Vagina (tissue), 2 donors: Measurements from ENCODE around the gene MYH9. TPM values are rescaled to one million over a fixed set of nuclear protein-coding genes. Genes with fewer than 3 reads are reported as not detected.
A peak's percentile ranks its signal among the peaks of the same experiment; 100 is the strongest.

ENCODE experiments used
- DNase-seq, 2 donors: peaks; one replicate each; pipeline ENCODE4 v3.0.0-alpha.2; 2017; ENCODE audit errors: extremely low spot score in 2 of 2
- H3K27ac ChIP-seq: fragments of 200-600 bp; sonication (generic); one replicate; pipeline ENCODE4 v1.5.1; 2019
- H3K27me3 ChIP-seq: fragments of 200-600 bp; sonication (generic); one replicate; pipeline ENCODE4 v1.5.1; 2019
- H3K36me3 ChIP-seq, 2 donors: fragments of 200-600 bp; sonication (generic); one replicate each; pipeline ENCODE4 v1.5.1; 2017 to 2019
- H3K4me1 ChIP-seq: fragments of 200-600 bp; sonication (generic); one replicate; pipeline ENCODE4 v1.5.1; 2019
- H3K4me3 ChIP-seq, 2 donors: fragments of 200-600 bp; sonication (generic); 1 replicate in 1 of 2; 2 replicates in 1 of 2; pipeline ENCODE4 v1.5.1; 2016 to 2019
- H3K9me3 ChIP-seq: fragments of 200-600 bp; sonication (generic); one replicate; pipeline ENCODE4 v1.5.1; 2019
- CTCF ChIP-seq, 3 experiments: fragments of 450-650 bp in 2 of 3; fragments of 200-600 bp in 1 of 3; sonication (generic) in 1 of 3; IDR thresholded peaks; one replicate each; pipeline ENCODE4 v1.5.1; 2017 to 2019; ENCODE audit warnings: antibody characterized with exemption in 3 of 3, mild to moderate bottlenecking in 2 of 3, moderate library complexity in 2 of 3
- POLR2A ChIP-seq, 2 donors: fragments of 450-650 bp; IDR thresholded peaks; one replicate each; pipeline ENCODE4 v1.6.1; 2017; ENCODE audit warnings: antibody characterized with exemption in 2 of 2, mild to moderate bottlenecking in 2 of 2, moderate library complexity in 2 of 2
- POLR2AphosphoS5 ChIP-seq, 2 donors: sonication (generic); formaldehyde crosslinking; IDR thresholded peaks; one replicate each; pipeline ENCODE4 v1.9.0; 2017; ENCODE audit warnings: antibody characterized with exemption in 2 of 2, mild to moderate bottlenecking in 2 of 2, low read depth in 1 of 2; ENCODE audit not compliant: insufficient read depth in 1 of 2
- intact Hi-C: fragments of 100-400 bp; cut with DNase I; formaldehyde crosslinking; loops from one replicate; pipeline ENCODE4 v1.15.1; 2023
- total RNA-seq: library from RNA; depleted of rRNA; stranded (reverse); fragments of >200 nt; gene quantifications from one replicate; pipeline ENCODE4 v1.2.3, GENCODE V29; 2016

MYH9 gene
- total RNA-seq, 1 donor from 2014 or later: 333 TPM

GRCh38 chr22:36299911-36300310, 87.9 kb downstream of the MYH9 start:
- H3K27ac ChIP-seq: no peak overlapping the region
- no peaks in the 10 kb centered on the region for H3K27me3 ChIP-seq
- H3K4me3 ChIP-seq: no peak overlapping the region
- peaks cover 23 to 100% of the 10 kb centered on the region in 2 donors for H3K36me3 ChIP-seq
- intact Hi-C loops: loop anchor here (5.0 kb wide), 1 partner anchor 167 kb away; no protein-coding TSS in a partner anchor
- DNase-seq: no peak
- no peak for TF ChIP-seq POLR2AphosphoS5 (IDR thresholded peaks at IDR 0.05; ENCODE audit: insufficient read depth in 1 of 2, low read depth in 1 of 2)
- no peak for TF ChIP-seq POLR2A (IDR thresholded peaks at IDR 0.05)
- TF ChIP-seq CTCF (IDR thresholded peaks at IDR 0.05): no peak
- H3K4me1 ChIP-seq: no peaks in the 10 kb centered on the region
- H3K9me3 ChIP-seq: no peaks in the 10 kb centered on the region

GRCh38 chr22:36299295-36299694, 88.5 kb downstream of the MYH9 start:
- no peak overlapping the region for H3K27ac ChIP-seq
- H3K4me3 ChIP-seq: no peak overlapping the region
- peaks cover 29 to 100% of the 10 kb centered on the region in 2 donors for H3K36me3 ChIP-seq
- no peaks in the 10 kb centered on the region for H3K4me1 ChIP-seq
- DNase-seq: no peak
- TF ChIP-seq POLR2AphosphoS5 (IDR thresholded peaks at IDR 0.05; ENCODE audit: insufficient read depth in 1 of 2, low read depth in 1 of 2) (no peak), CTCF (IDR thresholded peaks at IDR 0.05) (no peak), POLR2A (IDR thresholded peaks at IDR 0.05) (no peak)
- no peaks in the 10 kb centered on the region for H3K27me3 ChIP-seq
- H3K9me3 ChIP-seq: no peaks in the 10 kb centered on the region
- intact Hi-C loops: no loop called here

GRCh38 chr22:36298601-36299000, 89.2 kb downstream of the MYH9 start:
- Histone ChIP-seq H3K9me3 (no peaks in the 10 kb centered on the region), H3K27ac (no peak overlapping the region), H3K36me3 (peaks cover 30 to 100% of the 10 kb centered on the region in 2 donors), H3K27me3 (no peaks in the 10 kb centered on the region), H3K4me3 (no peak overlapping the region), H3K4me1 (no peaks in the 10 kb centered on the region)
- TF ChIP-seq POLR2A (IDR thresholded peaks at IDR 0.05): no peak
- no peak for TF ChIP-seq POLR2AphosphoS5 (IDR thresholded peaks at IDR 0.05; ENCODE audit: insufficient read depth in 1 of 2, low read depth in 1 of 2)
- TF ChIP-seq CTCF (IDR thresholded peaks at IDR 0.05): no peak
- no peak for DNase-seq
- intact Hi-C loops: no loop called here

- H3K27ac ChIP-seq: no peak overlapping the region
- peaks cover 30 to 100% of the 10 kb centered on the region in 2 donors for H3K36me3 ChIP-seq
- TF ChIP-seq CTCF (IDR thresholded peaks at IDR 0.05) (no peak), POLR2AphosphoS5 (IDR thresholded peaks at IDR 0.05; ENCODE audit: insufficient read depth in 1 of 2, low read depth in 1 of 2) (no peak), POLR2A (IDR thresholded peaks at IDR 0.05) (no peak)
- no peaks in the 10 kb centered on the region for H3K4me1 ChIP-seq
- intact Hi-C loops: no loop called here
- H3K27me3 ChIP-seq: no peaks in the 10 kb centered on the region
- DNase-seq: no peak
- H3K9me3 ChIP-seq: no peaks in the 10 kb centered on the region
- H3K4me3 ChIP-seq: no peak overlapping the region
Observed at GRCh38 chr22:36298118-36298517, 89.6 kb downstream of the MYH9 start.

- Histone ChIP-seq H3K36me3 (peaks cover 28 to 100% of the 10 kb centered on the region in 2 donors), H3K27ac (no peak overlapping the region), H3K4me1 (no peaks in the 10 kb centered on the region), H3K9me3 (no peaks in the 10 kb centered on the region), H3K4me3 (no peak overlapping the region), H3K27me3 (no peaks in the 10 kb centered on the region)
- intact Hi-C loops: no loop called here
- DNase-seq: no peak
- TF ChIP-seq POLR2AphosphoS5 (IDR thresholded peaks at IDR 0.05; ENCODE audit: insufficient read depth in 1 of 2, low read depth in 1 of 2): peak in 1 of 2 donors; percentile 13
- TF ChIP-seq POLR2A (IDR thresholded peaks at IDR 0.05): no peak
Observed at GRCh38 chr22:36297568-36297967, 90.2 kb downstream of the MYH9 start.
